Endothelial cell of umbilical vein (primary cell): Measurements from ENCODE around the gene VSIG10L2. TPM values are rescaled to one million over a fixed set of nuclear protein-coding genes. Genes with fewer than 3 reads are reported as not detected.
"Not testable (repeated sequence)": the region's sequence is repeated elsewhere in the genome, so short reads cannot be mapped to it uniquely, and the experiment has no call there.

Experiments used
- BruUV-seq: library from RNA; stranded (reverse); fragments of 400-500 nt; replicated peaks from 2 replicates; lab custom pipeline; 2021; lab: Mats Ljungman, UMichigan
- CTCF ChIA-PET: fragments of 300-600, 350-600 bp; sonication (Branson Sonifier 250); formaldehyde crosslinking; loops from one replicate; lab custom pipeline; 2021; ENCODE audit warnings: antibody characterized with exemption, inconsistent platforms; lab: Charles Lee
- POLR2A ChIA-PET: fragments of 300-600, 350-600 bp; sonication (Branson Sonifier 250); formaldehyde crosslinking; loops from one replicate; lab custom pipeline; 2021; ENCODE audit warnings: antibody characterized with exemption, inconsistent platforms; lab: Charles Lee
- DNase-seq: peaks from one replicate; pipeline ENCODE4 v3.0.0-alpha.2; 2011; ENCODE audit warnings: low read depth, low spot score
- FAIRE-seq: peaks from 2 replicates; lab custom pipeline; 2011; peaks lifted over from hg19 to GRCh38; lab: Jason Lieb, UNC
- H2AFZ ChIP-seq: 2 replicates; pipeline ENCODE4 v1.6.0; 2012; ENCODE audit warnings: low read depth, low read length, control low read depth, inconsistent platforms
- H3K27ac ChIP-seq: 2 replicates; pipeline ENCODE4 v1.5.1; 2011; ENCODE audit warnings: low read depth, mild to moderate bottlenecking, control low read depth, low read length, moderate library complexity; ENCODE audit not compliant: insufficient read depth
- H3K27me3 ChIP-seq, 2 experiments: 2 replicates each; pipeline versions ENCODE4 v1.6.0 to v1.6.1; 2011; ENCODE audit warnings: low read length in 2 of 2, mixed read lengths in 1 of 2; ENCODE audit not compliant: control insufficient read depth in 2 of 2, insufficient read depth in 2 of 2
- H3K36me3 ChIP-seq, 2 experiments: 2 replicates in 1 of 2; 3 replicates in 1 of 2; pipeline ENCODE4 v1.5.1; 2011; ENCODE audit warnings: low read length in 2 of 2, mild to moderate bottlenecking in 1 of 2, moderate library complexity in 1 of 2; ENCODE audit not compliant: control insufficient read depth in 2 of 2, insufficient read depth in 2 of 2; ENCODE audit errors: extremely low read depth in 1 of 2
- H3K4me1 ChIP-seq: 3 replicates; pipeline ENCODE4 v1.5.1; 2011; ENCODE audit warnings: mild to moderate bottlenecking, low read length; ENCODE audit not compliant: control insufficient read depth, insufficient read depth; ENCODE audit errors: extremely low read depth
- H3K4me2 ChIP-seq: 2 replicates; pipeline ENCODE4 v1.6.1; 2011; ENCODE audit warnings: low read length, control low read depth, mixed read lengths; ENCODE audit not compliant: insufficient read depth
- H3K4me3 ChIP-seq, 3 experiments: fragments of 200-600 bp in 1 of 3; sonication (generic), shearing (Covaris generic) in 1 of 3; replicated peaks in 1 of 3; 2 replicates each; pipeline ENCODE4 v1.5.1; 2011 to 2016; ENCODE audit warnings: control low read depth in 3 of 3, low read length in 3 of 3, mild to moderate bottlenecking in 2 of 3, inconsistent platforms in 1 of 3, low read depth in 1 of 3, moderate library complexity in 1 of 3; ENCODE audit not compliant: insufficient read depth in 1 of 3
- H3K79me2 ChIP-seq: 2 replicates; pipeline ENCODE4 v1.6.0; 2012; ENCODE audit warnings: low read length, inconsistent platforms; ENCODE audit not compliant: control insufficient read depth, insufficient read depth
- H3K9ac ChIP-seq: replicated peaks from 2 replicates; pipeline ENCODE3; 2011; ENCODE audit warnings: low read length, control low read depth; ENCODE audit not compliant: insufficient read depth; ENCODE audit errors: extremely low read depth
- H3K9me1 ChIP-seq: replicated peaks from 3 replicates; pipeline ENCODE4 v1.6.0; 2011; ENCODE audit warnings: mild to moderate bottlenecking, low read length; ENCODE audit not compliant: control insufficient read depth, insufficient read depth; ENCODE audit errors: extremely low read depth
- H3K9me3 ChIP-seq: replicated peaks from 2 replicates; pipeline ENCODE4 v1.5.1; 2012; ENCODE audit warnings: low read length, inconsistent platforms; ENCODE audit not compliant: control insufficient read depth, insufficient read depth
- H4K20me1 ChIP-seq: replicated peaks from 2 replicates; pipeline ENCODE3; 2011; ENCODE audit warnings: mild to moderate bottlenecking, low read length; ENCODE audit not compliant: control insufficient read depth, insufficient read depth; ENCODE audit errors: extremely low read depth
- EZH2 ChIP-seq: IDR thresholded peaks from 2 replicates; pipeline ENCODE4 v1.6.1; 2012; ENCODE audit warnings: borderline replicate concordance, low read depth, mild to moderate bottlenecking, moderate library complexity, low read length, inconsistent platforms; ENCODE audit not compliant: severe bottlenecking
- FOS ChIP-seq: IDR thresholded peaks from 2 replicates; pipeline ENCODE4 v1.6.1; 2011; ENCODE audit warnings: mild to moderate bottlenecking, low read length, moderate library complexity, borderline replicate concordance; ENCODE audit not compliant: insufficient read depth
- GATA2 ChIP-seq: IDR thresholded peaks from 2 replicates; pipeline ENCODE4 v1.7.0; 2011; ENCODE audit warnings: low read depth, mild to moderate bottlenecking, moderate library complexity, mixed read lengths, low read length; ENCODE audit not compliant: insufficient read length, insufficient read depth
- JUN ChIP-seq: IDR thresholded peaks from 2 replicates; pipeline ENCODE4 v1.6.1; 2011; ENCODE audit warnings: borderline replicate concordance, low read depth; ENCODE audit not compliant: insufficient read length, insufficient read depth
- MYC ChIP-seq: IDR thresholded peaks from one replicate; pipeline ENCODE4 v1.6.1; 2011; ENCODE audit warnings: mild to moderate bottlenecking, low read depth, low read length
- POLR2A ChIP-seq: IDR thresholded peaks from 2 replicates; pipeline ENCODE4 v1.6.1; 2012; ENCODE audit warnings: low read depth, mild to moderate bottlenecking, control low read depth, low read length
- POLR2AphosphoS5 ChIP-seq: IDR thresholded peaks from 2 replicates; pipeline ENCODE4 v1.6.1; 2012; ENCODE audit warnings: low read depth, mild to moderate bottlenecking, control low read depth, low read length, moderate library complexity; ENCODE audit not compliant: insufficient read depth
- dilution Hi-C: fragments of 300-500 bp; cut with MboI; formaldehyde crosslinking; loops from one replicate; pipeline ENCODE4 v1.15.0; 2019; ENCODE audit warnings: low sequenced_read_pairs; ENCODE audit not compliant: extremely low pct_ligation_motif_present
- intact Hi-C: fragments of 100-400 bp; cut with micrococcal nuclease; formaldehyde crosslinking; loops from one replicate; pipeline ENCODE4 v1.10.0; 2022
- polyA plus RNA-seq, 4 experiments: library from polyadenylated mRNA; depleted of rRNA in 3 of 4; stranded (reverse) in 3 of 4; unstranded in 1 of 4; fragments of >200 nt; gene quantifications; 2 replicates each; pipeline versions ENCODE4 v1.2.1 to v1.2.3, GENCODE V29; 2011 to 2012; ENCODE audit warnings: missing spikeins in 1 of 4
- total RNA-seq: library from RNA; stranded (reverse); gene quantifications from 2 replicates; pipeline ENCODE4 v1.2.3, GENCODE V29; 2021
- TF ChIP-seq, protein P1 (sequence below), 2 donors: IDR thresholded peaks; 1 replicate in 1 of 2; 2 replicates in 1 of 2; pipeline ENCODE4 v1.5.1; 2011; ENCODE audit warnings: low read length in 2 of 2, mild to moderate bottlenecking in 2 of 2, moderate library complexity in 2 of 2, control low read depth in 1 of 2, inconsistent platforms in 1 of 2, low read depth in 1 of 2; ENCODE audit not compliant: insufficient read depth in 1 of 2; ENCODE audit errors: extremely low read depth in 1 of 2

Gene VSIG10L2
- total and polyA plus RNA-seq, 2 donors (not counting 3 experiments of a cell fraction or from before 2014, with no cell fraction given), result not detected

DNA sequence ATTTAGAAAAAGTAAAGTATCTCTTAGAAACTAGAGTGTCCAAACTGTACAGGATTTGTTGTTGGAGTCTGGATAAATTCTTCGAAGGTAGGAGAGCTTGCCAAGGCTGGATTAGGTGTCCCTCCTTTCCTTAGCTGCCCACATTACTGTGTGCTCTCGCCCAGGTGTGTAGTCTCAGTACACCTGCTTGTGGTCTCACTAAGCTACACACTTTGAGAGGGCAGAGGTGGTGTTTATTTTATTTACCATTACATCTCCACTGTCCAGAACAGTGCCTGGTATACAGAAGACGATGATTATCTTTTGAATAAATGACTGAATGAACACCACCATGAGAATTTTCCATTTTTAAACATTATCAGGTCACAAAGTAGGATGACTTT, 36.5 kb downstream of the VSIG10L2 start:
- Histone ChIP-seq H3K9me1 (no peaks in the 10 kb centered on the region), H3K27ac (no peak overlapping the region), H3K36me3 (no peaks in the 10 kb centered on the region), H3K9me3 (no peaks in the 10 kb centered on the region), H3K4me1 (no peaks in the 10 kb centered on the region), H3K27me3 (no peaks in the 10 kb centered on the region), H3K4me3 (no peak overlapping the region), H2AFZ (no peak overlapping the region), H3K9ac (no peak overlapping the region), H3K79me2 (no peaks in the 10 kb centered on the region), H4K20me1 (no peaks in the 10 kb centered on the region), H3K4me2 (no peak overlapping the region)
- FAIRE-seq, result no peak
- ChIA-PET CTCF (no interaction called here), POLR2A (no interaction called here)
- TF ChIP-seq POLR2AphosphoS5, result no peak
- TF ChIP-seq POLR2A, result no peak
- TF ChIP-seq, protein P1, sequence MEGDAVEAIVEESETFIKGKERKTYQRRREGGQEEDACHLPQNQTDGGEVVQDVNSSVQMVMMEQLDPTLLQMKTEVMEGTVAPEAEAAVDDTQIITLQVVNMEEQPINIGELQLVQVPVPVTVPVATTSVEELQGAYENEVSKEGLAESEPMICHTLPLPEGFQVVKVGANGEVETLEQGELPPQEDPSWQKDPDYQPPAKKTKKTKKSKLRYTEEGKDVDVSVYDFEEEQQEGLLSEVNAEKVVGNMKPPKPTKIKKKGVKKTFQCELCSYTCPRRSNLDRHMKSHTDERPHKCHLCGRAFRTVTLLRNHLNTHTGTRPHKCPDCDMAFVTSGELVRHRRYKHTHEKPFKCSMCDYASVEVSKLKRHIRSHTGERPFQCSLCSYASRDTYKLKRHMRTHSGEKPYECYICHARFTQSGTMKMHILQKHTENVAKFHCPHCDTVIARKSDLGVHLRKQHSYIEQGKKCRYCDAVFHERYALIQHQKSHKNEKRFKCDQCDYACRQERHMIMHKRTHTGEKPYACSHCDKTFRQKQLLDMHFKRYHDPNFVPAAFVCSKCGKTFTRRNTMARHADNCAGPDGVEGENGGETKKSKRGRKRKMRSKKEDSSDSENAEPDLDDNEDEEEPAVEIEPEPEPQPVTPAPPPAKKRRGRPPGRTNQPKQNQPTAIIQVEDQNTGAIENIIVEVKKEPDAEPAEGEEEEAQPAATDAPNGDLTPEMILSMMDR (IDR thresholded peaks at IDR 0.05; ENCODE audit: extremely low read depth in 1 of 2, insufficient read depth in 1 of 2, low read depth in 1 of 2, low read length in 2 of 2), result no peak
- TF ChIP-seq EZH2, result no peak
- TF ChIP-seq JUN, result no peak
- no peak for TF ChIP-seq MYC
- no peak for TF ChIP-seq FOS
- TF ChIP-seq GATA2, result no peak
- dilution Hi-C loops, result no loop called here
- intact Hi-C loops, result no loop called here
- BruUV-seq, result no TSS peak
- no peak for DNase-seq

DNA sequence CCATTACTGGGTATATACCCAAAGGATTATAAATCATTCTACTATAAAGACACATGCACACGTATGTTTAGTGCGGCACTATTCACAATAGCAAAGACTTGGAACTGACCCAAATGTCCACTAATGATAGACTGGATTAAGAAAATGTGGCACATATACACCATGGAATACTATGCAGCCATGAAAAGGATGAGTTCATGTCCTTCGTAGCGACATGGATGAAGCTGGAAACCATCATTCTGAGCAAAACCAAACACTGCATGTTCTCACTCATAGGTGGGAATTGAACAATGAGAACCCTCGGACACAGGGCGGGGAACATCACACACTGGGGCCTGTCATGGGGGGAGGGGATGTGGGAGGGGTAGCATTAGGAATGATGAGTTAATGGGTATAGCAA, 40.1 kb downstream of the VSIG10L2 start:
- H3K4me3 ChIP-seq, POLR2A ChIA-PET, H2AFZ ChIP-seq, H4K20me1 ChIP-seq, dilution Hi-C loops, CTCF ChIA-PET, H3K36me3 ChIP-seq, H3K4me1 ChIP-seq, H3K9me3 ChIP-seq, H3K27me3 ChIP-seq, H3K9ac ChIP-seq, intact Hi-C loops, H3K27ac ChIP-seq, DNase-seq, H3K4me2 ChIP-seq, FAIRE-seq, H3K9me1 ChIP-seq, H3K79me2 ChIP-seq, BruUV-seq: not testable (repeated sequence)
